KOPT-K1 (cell line): ENCODE results near the gene HSPBP1.
"Not testable (repeated sequence)": the region's sequence is repeated elsewhere in the genome, so short reads cannot be mapped to it uniquely, and the experiment has no call there.

Experiments used
- H3K27ac ChIP-seq: fragments of 200-600 bp; sonication (generic); 2 replicates; pipeline ENCODE4 v1.5.1; 2016; ENCODE audit warnings: antibody characterized with exemption, mild to moderate bottlenecking, low read depth, low read length; ENCODE audit not compliant: poor library complexity, severe bottlenecking
- H3K36me3 ChIP-seq: fragments of 200-600 bp; sonication (generic); 2 replicates; pipeline ENCODE4 v1.5.1; 2017; ENCODE audit warnings: antibody characterized with exemption, mild to moderate bottlenecking, low read length, moderate library complexity; ENCODE audit not compliant: insufficient read depth
- H3K9me3 ChIP-seq: fragments of 200-600 bp; sonication (generic); 2 replicates; pipeline ENCODE4 v1.5.1; 2017; ENCODE audit warnings: antibody characterized with exemption, low read length, mild to moderate bottlenecking; ENCODE audit not compliant: insufficient read depth, poor library complexity, severe bottlenecking

Gene HSPBP1

GRCh38 chr19:55229145-55229788 is 50.6 kb downstream of the HSPBP1 start:
- H3K9me3 ChIP-seq = no peaks in the 10 kb centered on the region
- H3K27ac ChIP-seq = no peak overlapping the region
- H3K36me3 ChIP-seq = peaks cover 93% of the 10 kb centered on the region

GRCh38 chr19:55228403-55229031 is 51.4 kb downstream of the HSPBP1 start, which contains the start of gene TMEM86B:
TSS of gene TMEM86B (minus strand) at chr19:55228763. CDS start at chr19:55228741, 22 bp downstream.
- Histone ChIP-seq H3K27ac (no peak within 1 kb of the TSS), H3K9me3 (no peaks in the 10 kb centered on the region), H3K36me3 (peaks cover 93% of the 10 kb centered on the region)

- H3K36me3 ChIP-seq = peaks cover 93% of the 10 kb centered on the region
These were observed 51.9 kb downstream of the HSPBP1 start for GRCh38 chr19:55228015-55228391.

GRCh38 chr19:55227241-55228014 is 52.5 kb downstream of the HSPBP1 start:
- no peaks in the 10 kb centered on the region for H3K9me3 ChIP-seq
- peaks cover 90% of the 10 kb centered on the region for H3K36me3 ChIP-seq
- no peak overlapping the region for H3K27ac ChIP-seq

More at GRCh38 chr19:55228015-55228391, 51.9 kb downstream of the HSPBP1 start:
- H3K9me3 ChIP-seq = no peaks in the 10 kb centered on the region
- H3K27ac ChIP-seq = no peak overlapping the region

- H3K27ac ChIP-seq = no peak overlapping the region
- H3K9me3 ChIP-seq = no peaks in the 10 kb centered on the region
- peaks cover 83% of the 10 kb centered on the region for H3K36me3 ChIP-seq
These were observed 53.1 kb downstream of the HSPBP1 start for GRCh38 chr19:55226788-55227187.

GRCh38 chr19:55226273-55226672 is 53.6 kb downstream of the HSPBP1 start:
- no peaks in the 10 kb centered on the region for H3K9me3 ChIP-seq
- H3K36me3 ChIP-seq = peaks cover 79% of the 10 kb centered on the region
- H3K27ac ChIP-seq = no peak overlapping the region

GRCh38 chr19:55225415-55225958 is 54.4 kb downstream of the HSPBP1 start:
- no peaks in the 10 kb centered on the region for H3K9me3 ChIP-seq
- H3K27ac ChIP-seq = no peak overlapping the region
- H3K36me3 ChIP-seq = peaks cover 76% of the 10 kb centered on the region

- not testable (repeated sequence) for H3K9me3 ChIP-seq, H3K27ac ChIP-seq
- H3K36me3 ChIP-seq = peaks cover 70% of the 10 kb centered on the region
These were observed 55.1 kb downstream of the HSPBP1 start for GRCh38 chr19:55224679-55225414.

GRCh38 chr19:55224038-55224665 is 55.8 kb downstream of the HSPBP1 start:
- H3K9me3 ChIP-seq = no peaks in the 10 kb centered on the region
- H3K27ac ChIP-seq = no peak overlapping the region
- peaks cover 63% of the 10 kb centered on the region for H3K36me3 ChIP-seq

- H3K36me3 ChIP-seq = peaks cover 56% of the 10 kb centered on the region
- H3K9me3 ChIP-seq = no peaks in the 10 kb centered on the region
- no peak overlapping the region for H3K27ac ChIP-seq
These were observed 56.4 kb downstream of the HSPBP1 start for GRCh38 chr19:55223291-55224037.

- Histone ChIP-seq H3K36me3 (peaks cover 27% of the 10 kb centered on the region), H3K27ac (no peak overlapping the region), H3K9me3 (no peaks in the 10 kb centered on the region)
These were observed 59.4 kb downstream of the HSPBP1 start for GRCh38 chr19:55220525-55220924.

GRCh38 chr19:55216461-55217198 is 63.3 kb downstream of the HSPBP1 start:
- Histone ChIP-seq H3K36me3 (peaks cover 5% of the 10 kb centered on the region; the same call in 1 of the 2 replicates), H3K27ac (no peak overlapping the region), H3K9me3 (peaks cover 9% of the 10 kb centered on the region)

GRCh38 chr19:55213547-55213946 is 66.4 kb downstream of the HSPBP1 start:
- Histone ChIP-seq H3K27ac (no peak overlapping the region), H3K36me3 (no peaks in the 10 kb centered on the region)

More at GRCh38 chr19:55213547-55213946, 66.4 kb downstream of the HSPBP1 start:
- peaks cover 9% of the 10 kb centered on the region for H3K9me3 ChIP-seq
